ENCODE measurements around the gene UBR4. TPM values are rescaled to one million over a fixed set of nuclear protein-coding genes. Genes with fewer than 3 reads are reported as not detected.

Gene UBR4
- total RNA-seq, 6 experiments from 2014 or later, result 73.0 to 132 (median 90.1) TPM

GRCh38 chr1:19081218-19081893 lies 128.7 kb downstream of the UBR4 start:
- Histone ChIP-seq H3K27me3 (no peaks in the 10 kb centered on the region), H3K4me1 (peaks cover 0 to 41% (median 20%) of the 10 kb centered on the region in 4 donors), H3K9me3 (no peaks in the 10 kb centered on the region), H3K36me3 (peaks cover 0 to 80% (median 36%) of the 10 kb centered on the region in 4 donors), H3K27ac (peak overlapping the region; percentile 60 to 90 (median 81)), H3K4me3 (no peak overlapping the region)
- intact Hi-C loops (cut with DNase I), result no loop called here
- TF ChIP-seq POLR2A (IDR thresholded peaks at IDR 0.05), result no peak
- 56% methylated on average over 15 of the region's 21 CpGs for whole genome bisulfite sequencing (ENCODE audit: insufficient coverage, low coverage, low lambda C conversion rate, missing lambda C conversion rate)
- DNase-seq, result peak in 1 of 3 donors; percentile 41
- ATAC-seq, result peak; percentile 6 to 28 (median 17)

DNA sequence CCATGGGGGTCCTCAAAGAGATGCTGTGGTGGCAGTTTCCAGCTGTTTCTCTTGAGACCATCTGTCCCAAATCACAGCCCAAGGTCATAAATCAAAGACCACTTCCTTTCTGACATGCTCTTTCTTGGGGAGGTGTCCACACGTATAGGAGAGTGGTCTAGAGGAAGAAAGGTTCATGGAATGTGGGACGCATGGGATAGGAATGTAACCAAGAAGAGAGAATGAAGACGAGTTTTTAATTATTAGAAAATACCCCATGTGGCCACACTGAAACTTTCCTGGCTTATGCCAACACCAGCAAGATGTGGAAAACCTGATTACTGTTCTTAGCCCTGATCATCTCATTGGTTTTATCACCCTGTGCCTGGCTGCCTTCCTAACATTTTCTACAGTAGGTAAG lies 129.3 kb downstream of the UBR4 start:
- Histone ChIP-seq H3K9me3 (no peaks in the 10 kb centered on the region), H3K4me3 (no peak overlapping the region), H3K27me3 (no peaks in the 10 kb centered on the region), H3K4me1 (peaks cover 0 to 43% (median 20%) of the 10 kb centered on the region in 4 donors), H3K36me3 (peaks cover 0 to 83% (median 38%) of the 10 kb centered on the region in 4 donors), H3K27ac (peak overlapping the region; percentile 60 to 90 (median 81))
- intact Hi-C loops (cut with DNase I), result no loop called here
- DNase-seq (no peak), ATAC-seq (peak in 1 of 4 donors; percentile 1)
- TF ChIP-seq CTCF (IDR thresholded peaks at IDR 0.05) (no peak), POLR2A (IDR thresholded peaks at IDR 0.05) (no peak)
- WGBS (ENCODE audit: insufficient coverage, low coverage, low lambda C conversion rate, missing lambda C conversion rate), result 84% methylated on average over 3 of the region's 3 CpGs

GRCh38 chr1:19079541-19080472 lies 130.3 kb downstream of the UBR4 start:
- Histone ChIP-seq H3K4me1 (peaks cover 0 to 51% (median 25%) of the 10 kb centered on the region in 4 donors), H3K4me3 (no peak overlapping the region), H3K27ac (peak overlapping the region; percentile 60 to 90 (median 81)), H3K9me3 (no peaks in the 10 kb centered on the region), H3K36me3 (peaks cover 0 to 79% (median 33%) of the 10 kb centered on the region in 4 donors), H3K27me3 (no peaks in the 10 kb centered on the region)
- ATAC-seq, result peak; percentile 64 to 75 (median 66)
- DNase-seq, result peak in 1 of 3 donors; percentile 82
- 40% methylated on average over 13 of the region's 16 CpGs for WGBS (ENCODE audit: insufficient coverage, low coverage, low lambda C conversion rate, missing lambda C conversion rate)
- intact Hi-C loops (cut with DNase I), result loop anchor here in 1 of 2 donors (10.0 kb wide), 1 partner anchor 65 kb away; no protein-coding TSS in a partner anchor
- TF ChIP-seq POLR2A (IDR thresholded peaks at IDR 0.05), result peak; percentile 24
- TF ChIP-seq CTCF (IDR thresholded peaks at IDR 0.05), result no peak

DNA sequence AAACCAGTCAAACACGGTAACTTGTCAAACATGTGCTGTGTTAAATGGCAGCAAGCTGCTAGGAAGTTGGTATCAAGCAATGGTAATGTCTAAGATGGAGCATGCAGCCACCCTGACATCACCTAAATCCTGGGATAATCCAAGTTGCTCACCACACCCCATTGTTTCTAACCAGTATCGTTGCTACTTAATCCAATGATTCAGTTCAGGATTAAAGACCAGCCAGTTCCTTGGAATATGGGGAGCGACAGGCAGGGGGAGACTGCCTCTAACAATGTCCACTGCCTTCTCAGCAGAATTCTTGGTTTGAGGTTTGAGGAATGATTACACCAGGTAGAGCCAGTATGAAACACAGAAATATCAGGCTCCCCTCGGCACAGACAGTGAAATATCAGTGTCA lies 131.5 kb downstream of the UBR4 start:
- intact Hi-C loops (cut with DNase I), result loop anchor here in 1 of 2 donors (10.0 kb wide), 1 partner anchor 64 kb away; no protein-coding TSS in a partner anchor
- no peak overlapping the region for H3K4me3 ChIP-seq
- H3K4me1 ChIP-seq, result peaks cover 0 to 64% (median 31%) of the 10 kb centered on the region in 4 donors
- DNase-seq, result no peak
- ATAC-seq, result no peak
- no peaks in the 10 kb centered on the region for H3K9me3 ChIP-seq
- 100% methylated on average over 3 of the region's 4 CpGs for WGBS (ENCODE audit: insufficient coverage, low coverage, low lambda C conversion rate, missing lambda C conversion rate)
- no peaks in the 10 kb centered on the region for H3K27me3 ChIP-seq
- H3K27ac ChIP-seq, result no peak overlapping the region
- peaks cover 0 to 77% (median 28%) of the 10 kb centered on the region in 4 donors for H3K36me3 ChIP-seq
- TF ChIP-seq CTCF (IDR thresholded peaks at IDR 0.05) (no peak), POLR2A (IDR thresholded peaks at IDR 0.05) (no peak)
